HepG2 (cell line): Measurements from ENCODE around the gene CEP104. TPM values are rescaled to one million over a fixed set of nuclear protein-coding genes. Genes with fewer than 3 reads are reported as not detected.

Experiments used
- ADNP ChIP-seq: sonication (generic); formaldehyde crosslinking; IDR thresholded peaks from 2 replicates; pipeline ENCODE4 v1.4.0; 2020; ENCODE audit warnings: missing genetic modification reagents
- HES4 ChIP-seq: sonication (generic); formaldehyde crosslinking; IDR thresholded peaks from 2 replicates; pipeline ENCODE4 v1.9.0; 2021; ENCODE audit warnings: mild to moderate bottlenecking, missing genetic modification reagents, borderline replicate concordance
- HIVEP1 ChIP-seq: sonication (generic); formaldehyde crosslinking; IDR thresholded peaks from 2 replicates; pipeline ENCODE4 v1.4.0; 2020; ENCODE audit warnings: mild to moderate bottlenecking, missing genetic modification reagents
- SALL1 ChIP-seq: sonication (generic); formaldehyde crosslinking; IDR thresholded peaks from 2 replicates; pipeline ENCODE4 v1.8.0; 2022; ENCODE audit warnings: mild to moderate bottlenecking, missing genetic modification reagents
- SNAPC4 ChIP-seq: sonication (generic); formaldehyde crosslinking; IDR thresholded peaks from 2 replicates; pipeline ENCODE4 v1.4.0; 2020; ENCODE audit warnings: mild to moderate bottlenecking, missing genetic modification reagents
- ZNF138 ChIP-seq: sonication (generic); formaldehyde crosslinking; IDR thresholded peaks from 2 replicates; pipeline ENCODE4 v1.5.0; 2020; ENCODE audit warnings: mild to moderate bottlenecking, low read depth, missing genetic modification reagents
- ZNF644 ChIP-seq: IDR thresholded peaks from 2 replicates; pipeline ENCODE4 v1.6.1; 2016; ENCODE audit warnings: low read depth
- ZNF737 ChIP-seq: sonication (generic); formaldehyde crosslinking; IDR thresholded peaks from 2 replicates; pipeline ENCODE4 v1.5.0; 2020; ENCODE audit warnings: missing genetic modification reagents, mild to moderate bottlenecking, borderline replicate concordance
- ZNF746 ChIP-seq: sonication (generic); formaldehyde crosslinking; IDR thresholded peaks from 2 replicates; pipeline ENCODE4 v1.8.0; 2022; ENCODE audit warnings: mild to moderate bottlenecking, missing genetic modification reagents
- ZNF790 ChIP-seq: sonication (generic); formaldehyde crosslinking; IDR thresholded peaks from 2 replicates; pipeline ENCODE4 v1.8.0; 2022; ENCODE audit warnings: missing genetic modification reagents, mild to moderate bottlenecking, borderline replicate concordance
- polyA plus RNA-seq, 8 experiments: library from polyadenylated mRNA; depleted of rRNA in 3 of 8; stranded (reverse) in 7 of 8; unstranded in 1 of 8; fragments of >200 nt; fragmentation: Illumina TruSeq in 4 of 8; extraction: Trizol in 4 of 8; gene quantifications; 2 replicates each; pipeline versions ENCODE4 v1.2.1 to v1.2.3, GENCODE V29; 2011 to 2016; ENCODE audit warnings: low read depth in 4 of 8, missing spikeins in 1 of 8, mixed read lengths in 1 of 8; ENCODE audit not compliant: insufficient read depth in 1 of 8
- total RNA-seq, 5 experiments: library from RNA; depleted of rRNA; stranded (reverse); fragments of >200 nt; fragmentation: Illumina TruSeq; extraction: Trizol; gene quantifications; 2 replicates each; pipeline ENCODE4 v1.2.3, GENCODE V29; 2016; ENCODE audit warnings: low read depth in 1 of 5
- TF ChIP-seq, protein P1 (sequence below): sonication (generic); formaldehyde crosslinking; IDR thresholded peaks from 2 replicates; pipeline ENCODE4 v1.9.0; 2021; ENCODE audit warnings: mild to moderate bottlenecking, missing genetic modification reagents
- TF ChIP-seq, protein P2 (sequence below): sonication (generic); formaldehyde crosslinking; IDR thresholded peaks from 2 replicates; pipeline ENCODE4 v1.9.0; 2021; ENCODE audit warnings: missing genetic modification reagents, borderline replicate concordance

The CEP104 gene
- total and polyA plus RNA-seq, 2 of the 13 experiments (the other 11 are each of a cell fraction or from before 2014, with no cell fraction given) = 20.4 to 30.1 TPM

DNA sequence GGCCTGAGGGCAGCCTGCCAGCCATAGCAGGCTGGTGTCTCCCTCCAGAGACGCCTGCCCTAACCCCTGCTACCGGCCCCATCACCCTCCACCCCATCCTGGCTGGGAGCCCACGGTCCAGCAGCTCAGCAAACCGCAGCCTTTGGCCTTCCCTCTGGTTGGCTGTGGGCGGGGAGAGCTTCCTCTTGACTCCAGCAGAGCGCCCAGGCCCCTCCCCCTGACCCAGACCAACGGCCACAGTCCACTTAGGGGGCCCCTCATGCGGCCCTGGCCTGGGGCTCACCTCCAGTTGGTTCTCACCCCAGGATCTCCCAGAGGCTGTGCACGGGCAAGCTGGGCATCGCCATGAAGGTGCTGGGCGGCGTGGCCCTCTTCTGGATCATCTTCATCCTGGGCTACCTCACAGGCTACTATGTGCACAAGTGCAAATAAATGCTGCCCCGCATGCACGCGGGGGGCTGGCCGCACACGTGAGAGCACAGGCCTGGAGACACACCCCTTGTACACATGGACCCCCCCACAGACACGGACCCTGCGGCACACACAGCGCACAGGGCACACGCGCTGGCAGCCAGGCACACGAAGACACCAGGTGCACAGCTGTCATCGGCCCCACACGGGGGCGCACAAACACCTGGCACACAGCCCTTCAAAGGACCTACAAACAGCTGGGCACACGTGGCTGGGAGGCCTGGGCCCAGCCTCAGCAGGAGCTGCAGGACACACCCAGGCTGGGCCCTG lies 81.4 kb downstream of the CEP104 start (continued):
- TF ChIP-seq ZNF790 (CRISPR knock-in tag) (no peak; the same call in 1 of the 2 replicates), SNAPC4 (CRISPR knock-in tag) (peak; percentile 87; the same call in 1 of the 2 replicates), HIVEP1 (CRISPR knock-in tag) (0 out of 2 replicates have a peak, but pooled peaks have one; percentile 52), HES4 (CRISPR knock-in tag) (peak; percentile 76), ADNP (CRISPR knock-in tag) (no peak), ZNF746 (CRISPR knock-in tag) (peak; percentile 63; the same call in 1 of the 2 replicates), SALL1 (CRISPR knock-in tag) (peak; percentile 83), ZNF644 (CRISPR knock-in tag) (no peak), ZNF138 (CRISPR knock-in tag) (no peak), ZNF737 (CRISPR knock-in tag) (0 out of 2 replicates have a peak, but pooled peaks have one; percentile 56)
- TF ChIP-seq, protein P1, sequence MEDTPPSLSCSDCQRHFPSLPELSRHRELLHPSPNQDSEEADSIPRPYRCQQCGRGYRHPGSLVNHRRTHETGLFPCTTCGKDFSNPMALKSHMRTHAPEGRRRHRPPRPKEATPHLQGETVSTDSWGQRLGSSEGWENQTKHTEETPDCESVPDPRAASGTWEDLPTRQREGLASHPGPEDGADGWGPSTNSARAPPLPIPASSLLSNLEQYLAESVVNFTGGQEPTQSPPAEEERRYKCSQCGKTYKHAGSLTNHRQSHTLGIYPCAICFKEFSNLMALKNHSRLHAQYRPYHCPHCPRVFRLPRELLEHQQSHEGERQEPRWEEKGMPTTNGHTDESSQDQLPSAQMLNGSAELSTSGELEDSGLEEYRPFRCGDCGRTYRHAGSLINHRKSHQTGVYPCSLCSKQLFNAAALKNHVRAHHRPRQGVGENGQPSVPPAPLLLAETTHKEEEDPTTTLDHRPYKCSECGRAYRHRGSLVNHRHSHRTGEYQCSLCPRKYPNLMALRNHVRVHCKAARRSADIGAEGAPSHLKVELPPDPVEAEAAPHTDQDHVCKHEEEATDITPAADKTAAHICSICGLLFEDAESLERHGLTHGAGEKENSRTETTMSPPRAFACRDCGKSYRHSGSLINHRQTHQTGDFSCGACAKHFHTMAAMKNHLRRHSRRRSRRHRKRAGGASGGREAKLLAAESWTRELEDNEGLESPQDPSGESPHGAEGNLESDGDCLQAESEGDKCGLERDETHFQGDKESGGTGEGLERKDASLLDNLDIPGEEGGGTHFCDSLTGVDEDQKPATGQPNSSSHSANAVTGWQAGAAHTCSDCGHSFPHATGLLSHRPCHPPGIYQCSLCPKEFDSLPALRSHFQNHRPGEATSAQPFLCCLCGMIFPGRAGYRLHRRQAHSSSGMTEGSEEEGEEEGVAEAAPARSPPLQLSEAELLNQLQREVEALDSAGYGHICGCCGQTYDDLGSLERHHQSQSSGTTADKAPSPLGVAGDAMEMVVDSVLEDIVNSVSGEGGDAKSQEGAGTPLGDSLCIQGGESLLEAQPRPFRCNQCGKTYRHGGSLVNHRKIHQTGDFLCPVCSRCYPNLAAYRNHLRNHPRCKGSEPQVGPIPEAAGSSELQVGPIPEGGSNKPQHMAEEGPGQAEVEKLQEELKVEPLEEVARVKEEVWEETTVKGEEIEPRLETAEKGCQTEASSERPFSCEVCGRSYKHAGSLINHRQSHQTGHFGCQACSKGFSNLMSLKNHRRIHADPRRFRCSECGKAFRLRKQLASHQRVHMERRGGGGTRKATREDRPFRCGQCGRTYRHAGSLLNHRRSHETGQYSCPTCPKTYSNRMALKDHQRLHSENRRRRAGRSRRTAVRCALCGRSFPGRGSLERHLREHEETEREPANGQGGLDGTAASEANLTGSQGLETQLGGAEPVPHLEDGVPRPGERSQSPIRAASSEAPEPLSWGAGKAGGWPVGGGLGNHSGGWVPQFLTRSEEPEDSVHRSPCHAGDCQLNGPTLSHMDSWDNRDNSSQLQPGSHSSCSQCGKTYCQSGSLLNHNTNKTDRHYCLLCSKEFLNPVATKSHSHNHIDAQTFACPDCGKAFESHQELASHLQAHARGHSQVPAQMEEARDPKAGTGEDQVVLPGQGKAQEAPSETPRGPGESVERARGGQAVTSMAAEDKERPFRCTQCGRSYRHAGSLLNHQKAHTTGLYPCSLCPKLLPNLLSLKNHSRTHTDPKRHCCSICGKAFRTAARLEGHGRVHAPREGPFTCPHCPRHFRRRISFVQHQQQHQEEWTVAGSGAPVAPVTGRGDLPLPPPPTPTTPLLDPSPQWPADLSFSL (CRISPR knock-in tag) = no peak
- TF ChIP-seq, protein P2, sequence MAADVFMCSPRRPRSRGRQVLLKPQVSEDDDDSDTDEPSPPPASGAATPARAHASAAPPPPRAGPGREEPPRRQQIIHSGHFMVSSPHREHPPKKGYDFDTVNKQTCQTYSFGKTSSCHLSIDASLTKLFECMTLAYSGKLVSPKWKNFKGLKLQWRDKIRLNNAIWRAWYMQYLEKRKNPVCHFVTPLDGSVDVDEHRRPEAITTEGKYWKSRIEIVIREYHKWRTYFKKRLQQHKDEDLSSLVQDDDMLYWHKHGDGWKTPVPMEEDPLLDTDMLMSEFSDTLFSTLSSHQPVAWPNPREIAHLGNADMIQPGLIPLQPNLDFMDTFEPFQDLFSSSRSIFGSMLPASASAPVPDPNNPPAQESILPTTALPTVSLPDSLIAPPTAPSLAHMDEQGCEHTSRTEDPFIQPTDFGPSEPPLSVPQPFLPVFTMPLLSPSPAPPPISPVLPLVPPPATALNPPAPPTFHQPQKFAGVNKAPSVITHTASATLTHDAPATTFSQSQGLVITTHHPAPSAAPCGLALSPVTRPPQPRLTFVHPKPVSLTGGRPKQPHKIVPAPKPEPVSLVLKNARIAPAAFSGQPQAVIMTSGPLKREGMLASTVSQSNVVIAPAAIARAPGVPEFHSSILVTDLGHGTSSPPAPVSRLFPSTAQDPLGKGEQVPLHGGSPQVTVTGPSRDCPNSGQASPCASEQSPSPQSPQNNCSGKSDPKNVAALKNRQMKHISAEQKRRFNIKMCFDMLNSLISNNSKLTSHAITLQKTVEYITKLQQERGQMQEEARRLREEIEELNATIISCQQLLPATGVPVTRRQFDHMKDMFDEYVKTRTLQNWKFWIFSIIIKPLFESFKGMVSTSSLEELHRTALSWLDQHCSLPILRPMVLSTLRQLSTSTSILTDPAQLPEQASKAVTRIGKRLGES (CRISPR knock-in tag) = no peak
